ENCODE results near the gene SMARCAL1.

DNA sequence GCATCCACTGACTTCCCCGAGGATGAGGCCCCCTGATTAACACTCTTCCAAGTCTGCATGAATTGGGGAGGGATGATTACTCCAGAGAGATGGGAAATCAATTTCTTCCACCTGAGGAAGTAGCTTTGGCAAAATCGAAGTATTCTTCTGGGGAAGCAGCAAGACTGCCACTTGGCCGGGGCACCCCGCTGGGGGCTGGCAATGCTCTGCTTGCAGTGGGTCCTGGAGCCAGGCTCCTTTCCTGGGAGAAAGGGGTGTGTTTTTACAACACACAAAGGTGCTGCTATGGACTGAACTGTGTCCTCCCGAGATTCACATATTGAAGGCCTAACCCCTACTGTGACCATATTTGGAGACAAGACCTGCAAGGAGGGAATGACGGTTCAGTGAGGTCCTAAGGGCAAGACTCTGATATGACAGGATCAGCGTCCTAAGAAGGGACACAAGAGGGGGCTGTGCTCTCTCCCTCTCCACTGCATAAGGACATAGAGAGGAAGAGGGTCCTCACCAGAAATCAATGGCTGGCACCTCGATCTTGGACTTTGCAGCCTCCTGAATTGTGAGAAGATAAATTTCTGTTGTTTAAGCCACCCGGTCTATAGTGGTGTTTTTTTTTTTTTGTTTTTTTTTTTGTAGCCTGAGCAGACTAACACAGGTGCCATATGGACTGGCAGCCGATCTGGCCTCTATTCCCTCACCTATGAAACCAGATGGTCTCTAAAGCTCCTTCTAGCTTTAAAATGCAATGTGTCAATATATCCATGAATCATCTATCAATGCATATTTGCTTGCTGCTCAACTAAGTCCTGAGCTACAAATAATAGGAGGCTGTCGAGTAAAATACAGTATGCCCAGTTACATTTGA, 3.6 kb upstream of the SMARCAL1 start:
- TF ChIP-seq, protein P1, sequence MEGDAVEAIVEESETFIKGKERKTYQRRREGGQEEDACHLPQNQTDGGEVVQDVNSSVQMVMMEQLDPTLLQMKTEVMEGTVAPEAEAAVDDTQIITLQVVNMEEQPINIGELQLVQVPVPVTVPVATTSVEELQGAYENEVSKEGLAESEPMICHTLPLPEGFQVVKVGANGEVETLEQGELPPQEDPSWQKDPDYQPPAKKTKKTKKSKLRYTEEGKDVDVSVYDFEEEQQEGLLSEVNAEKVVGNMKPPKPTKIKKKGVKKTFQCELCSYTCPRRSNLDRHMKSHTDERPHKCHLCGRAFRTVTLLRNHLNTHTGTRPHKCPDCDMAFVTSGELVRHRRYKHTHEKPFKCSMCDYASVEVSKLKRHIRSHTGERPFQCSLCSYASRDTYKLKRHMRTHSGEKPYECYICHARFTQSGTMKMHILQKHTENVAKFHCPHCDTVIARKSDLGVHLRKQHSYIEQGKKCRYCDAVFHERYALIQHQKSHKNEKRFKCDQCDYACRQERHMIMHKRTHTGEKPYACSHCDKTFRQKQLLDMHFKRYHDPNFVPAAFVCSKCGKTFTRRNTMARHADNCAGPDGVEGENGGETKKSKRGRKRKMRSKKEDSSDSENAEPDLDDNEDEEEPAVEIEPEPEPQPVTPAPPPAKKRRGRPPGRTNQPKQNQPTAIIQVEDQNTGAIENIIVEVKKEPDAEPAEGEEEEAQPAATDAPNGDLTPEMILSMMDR (IDR thresholded peaks at IDR 0.05) = no peak
- TF ChIP-seq POLR2A (IDR thresholded peaks at IDR 0.05) = no peak
